Karpas-422 (cell line): ENCODE measurements around the gene OSBPL7. TPM values are rescaled to one million over a fixed set of nuclear protein-coding genes. Genes with fewer than 3 reads are reported as not detected.

Experiments
- DNase-seq: peaks from one replicate; pipeline ENCODE4 v3.0.0-alpha.2; 2015
- H2AFZ ChIP-seq: fragments of 200-600 bp; sonication (generic); 2 replicates; pipeline ENCODE4 v1.6.1; 2014; ENCODE audit warnings: antibody characterized with exemption, low read length, mixed read lengths
- H3K27ac ChIP-seq: fragments of 200-600 bp; sonication (generic); 2 replicates; pipeline ENCODE4 v1.5.1; 2014; ENCODE audit warnings: mild to moderate bottlenecking, low read length, moderate library complexity
- H3K27me3 ChIP-seq: fragments of 200-600 bp; sonication (generic); 2 replicates; pipeline ENCODE4 v1.6.1; 2014; ENCODE audit warnings: low read length, mixed read lengths
- H3K36me3 ChIP-seq: fragments of 200-600 bp; sonication (generic); 2 replicates; pipeline ENCODE4 v1.6.1; 2014; ENCODE audit warnings: low read length, mixed read lengths; ENCODE audit not compliant: insufficient read depth
- H3K4me1 ChIP-seq: fragments of 200-600 bp; sonication (generic); 2 replicates; pipeline ENCODE4 v1.6.1; 2014; ENCODE audit warnings: mild to moderate bottlenecking, low read length, mixed read lengths
- H3K4me2 ChIP-seq: fragments of 200-600 bp; sonication (generic); 2 replicates; pipeline ENCODE4 v1.6.1; 2014; ENCODE audit warnings: low read length, low read depth, mild to moderate bottlenecking; ENCODE audit not compliant: poor library complexity, severe bottlenecking
- H3K4me3 ChIP-seq: fragments of 200-600 bp; sonication (generic); 2 replicates; pipeline ENCODE4 v1.5.1; 2014; ENCODE audit warnings: mild to moderate bottlenecking, antibody characterized with exemption, low read length, mixed read lengths
- H3K79me2 ChIP-seq: fragments of 200-600 bp; sonication (generic); 2 replicates; pipeline ENCODE4 v1.6.1; 2014; ENCODE audit warnings: mild to moderate bottlenecking, low read length, mixed read lengths
- H3K9ac ChIP-seq: fragments of 200-600 bp; sonication (generic); 2 replicates; pipeline ENCODE4 v1.6.0; 2014; ENCODE audit warnings: low read length
- H3K9me2 ChIP-seq: fragments of 200-600 bp; sonication (generic), shearing (Covaris generic); replicated peaks from 2 replicates; pipeline ENCODE4 v1.6.0; 2014; ENCODE audit warnings: mild to moderate bottlenecking, low read length, moderate library complexity; ENCODE audit not compliant: insufficient read depth
- H3K9me3 ChIP-seq: fragments of 300-700, 200-600 bp; sonication (generic); 2 replicates; pipeline ENCODE4 v1.6.1; 2014; ENCODE audit warnings: low read length, mixed read lengths
- H4K20me1 ChIP-seq: fragments of 200-600 bp; sonication (generic); 2 replicates; pipeline ENCODE4 v1.6.1; 2014; ENCODE audit warnings: mild to moderate bottlenecking, antibody characterized with exemption, low read length, low read depth; ENCODE audit not compliant: insufficient read depth
- total RNA-seq: library from RNA; depleted of rRNA; stranded (reverse); fragments of >200 nt; shearing (Covaris generic); gene quantifications from 2 replicates; pipeline ENCODE4 v1.2.3, GENCODE V29; 2014; ENCODE audit warnings: low replicate concordance

The OSBPL7 gene
- total RNA-seq, 1 experiment from 2014 or later: 11.1 TPM

- no peaks in the 10 kb centered on the region for H3K9me2 ChIP-seq
- H2AFZ ChIP-seq: no peak overlapping the region
- no peaks in the 10 kb centered on the region for H3K27me3 ChIP-seq
- no peak overlapping the region for H3K4me3 ChIP-seq
- peaks cover 18% of the 10 kb centered on the region for H3K4me1 ChIP-seq
- no peaks in the 10 kb centered on the region for H3K79me2 ChIP-seq
- no peaks in the 10 kb centered on the region for H3K36me3 ChIP-seq
- DNase-seq: peak; percentile 70
- H3K4me2 ChIP-seq: no peak overlapping the region
- H3K9ac ChIP-seq: no peak overlapping the region
- no peaks in the 10 kb centered on the region for H3K9me3 ChIP-seq
- no peak overlapping the region for H3K27ac ChIP-seq
- peaks cover 4% of the 10 kb centered on the region; the same call in 1 of the 2 replicates for H4K20me1 ChIP-seq
Measured at GRCh38 chr17:47844814-47845715, 23.5 kb upstream of the OSBPL7 start.

DNA sequence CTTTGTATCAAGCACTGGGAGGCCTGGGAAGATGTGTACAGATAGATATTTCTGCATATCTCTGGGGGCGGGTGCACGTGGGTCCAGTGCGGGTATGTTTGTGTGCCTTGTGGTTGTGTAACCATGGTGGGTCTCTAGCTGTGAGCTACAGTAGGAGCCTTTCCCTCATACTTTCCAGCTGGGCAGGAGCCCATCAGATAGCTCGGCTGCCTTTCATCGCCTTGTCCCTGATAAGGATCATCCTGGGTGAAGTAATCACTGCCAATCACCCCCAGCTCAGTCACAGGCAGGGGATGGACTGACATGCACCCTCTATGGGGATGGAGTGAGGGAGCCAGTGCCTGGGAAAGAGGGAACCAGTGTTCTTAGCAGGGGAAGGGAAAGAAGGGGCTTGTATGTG, 22.6 kb upstream of the OSBPL7 start:
- no peak overlapping the region for H3K9ac ChIP-seq
- no peak overlapping the region for H3K4me2 ChIP-seq
- H3K9me3 ChIP-seq: no peaks in the 10 kb centered on the region
- no peak overlapping the region for H2AFZ ChIP-seq
- no peaks in the 10 kb centered on the region for H3K79me2 ChIP-seq
- H3K27ac ChIP-seq: no peak overlapping the region
- H3K9me2 ChIP-seq: no peaks in the 10 kb centered on the region
- H3K4me1 ChIP-seq: peaks cover 21% of the 10 kb centered on the region
- DNase-seq: no peak
- peaks cover 3% of the 10 kb centered on the region; the same call in 1 of the 2 replicates for H4K20me1 ChIP-seq
- H3K36me3 ChIP-seq: no peaks in the 10 kb centered on the region
- no peak overlapping the region for H3K4me3 ChIP-seq
- H3K27me3 ChIP-seq: no peaks in the 10 kb centered on the region

DNA sequence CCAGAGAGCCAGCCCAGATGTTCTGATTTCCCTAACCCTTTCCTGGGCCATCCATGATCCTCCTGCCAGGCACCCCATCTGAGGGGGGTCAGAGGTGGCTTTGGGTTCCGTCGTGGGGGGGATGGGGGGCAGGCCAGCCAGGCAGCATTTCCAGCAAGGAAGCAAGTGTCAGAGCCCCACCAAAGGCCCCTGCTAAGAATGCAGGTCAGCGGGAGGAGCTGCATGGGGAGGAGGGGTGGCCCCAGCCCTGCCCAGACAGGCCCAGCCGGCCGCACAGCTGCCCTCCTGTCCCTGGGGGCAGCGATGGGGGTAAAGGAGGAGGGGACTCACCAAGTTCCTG, 21.8 kb upstream of the OSBPL7 start:
- H3K4me2 ChIP-seq: no peak overlapping the region

GRCh38 chr17:47841488-47842291, 20.1 kb upstream of the OSBPL7 start:
- Histone ChIP-seq H3K9me2 (no peaks in the 10 kb centered on the region), H3K4me3 (peak overlapping the region; percentile 90), H3K79me2 (no peaks in the 10 kb centered on the region), H3K4me2 (peak overlapping the region; percentile 75), H3K36me3 (no peaks in the 10 kb centered on the region), H2AFZ (peak overlapping the region; percentile 26; the same call in 1 of the 2 replicates), H3K9ac (peak overlapping the region; percentile 85), H3K27ac (no peak overlapping the region), H3K27me3 (no peaks in the 10 kb centered on the region), H3K9me3 (no peaks in the 10 kb centered on the region), H3K4me1 (peaks cover 21% of the 10 kb centered on the region), H4K20me1 (no peaks in the 10 kb centered on the region)
- DNase-seq: no peak

More for the DNA sequence above, 21.8 kb upstream of the OSBPL7 start:
- Histone ChIP-seq H3K4me3 (no peak overlapping the region), H3K79me2 (no peaks in the 10 kb centered on the region), H3K9ac (no peak overlapping the region), H3K27me3 (no peaks in the 10 kb centered on the region), H3K4me1 (peaks cover 21% of the 10 kb centered on the region), H3K36me3 (no peaks in the 10 kb centered on the region), H3K9me2 (no peaks in the 10 kb centered on the region), H3K9me3 (no peaks in the 10 kb centered on the region), H3K27ac (no peak overlapping the region), H4K20me1 (no peaks in the 10 kb centered on the region), H2AFZ (no peak overlapping the region)
- DNase-seq: no peak

DNA sequence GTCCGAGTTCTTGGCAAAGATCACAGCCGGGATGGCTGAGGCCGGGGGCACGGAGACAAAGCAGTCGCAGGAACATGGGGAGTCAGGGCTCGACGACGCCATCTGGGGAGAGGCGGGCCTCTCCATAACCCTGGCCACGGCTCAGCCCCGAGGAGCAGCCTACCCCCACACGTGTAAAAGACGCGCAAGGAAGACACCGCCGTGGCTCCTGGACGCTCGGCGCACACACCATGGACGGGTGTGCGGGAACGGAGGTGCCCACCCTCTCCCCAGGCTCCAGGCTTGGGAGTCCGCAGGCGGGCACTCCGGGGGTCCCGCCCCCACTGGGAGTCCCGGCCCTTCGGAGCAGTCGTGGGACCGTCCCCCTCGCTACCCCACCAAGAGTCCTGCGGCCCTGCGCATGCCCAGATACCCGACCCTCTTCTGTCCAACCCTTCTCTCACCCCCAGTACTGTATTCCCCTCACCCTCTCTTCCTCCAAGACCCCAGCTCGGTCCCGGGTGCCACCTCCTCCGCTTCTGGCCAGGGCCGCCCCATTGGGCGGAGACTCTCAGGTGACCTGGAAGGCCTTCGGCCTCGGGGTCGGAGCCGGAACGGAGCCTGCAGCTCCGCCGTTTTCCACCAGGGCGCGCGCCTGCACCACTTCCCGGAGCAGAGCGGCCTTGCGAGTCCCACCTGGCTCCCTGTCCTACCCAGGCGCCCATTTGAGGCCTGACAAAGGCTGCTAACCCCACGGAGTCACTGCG, 19.3 kb upstream of the OSBPL7 start, which contains the start of gene SCRN2:
Gene SCRN2 (minus strand): TSS at position 532 of the 746 bp plus-strand sequence. CDS start 430 bp downstream, at position 102.
- Histone ChIP-seq H3K27ac (no peak within 1 kb of the TSS), H3K4me3 (peak within 1 kb of the TSS; percentile 90), H2AFZ (peak within 1 kb of the TSS; percentile 26), H3K36me3 (no peaks in the 10 kb centered on the region), H3K27me3 (no peaks in the 10 kb centered on the region), H3K79me2 (no peaks in the 10 kb centered on the region), H3K4me2 (peak within 1 kb of the TSS; percentile 75), H3K9me3 (no peaks in the 10 kb centered on the region), H3K4me1 (peaks cover 21% of the 10 kb centered on the region), H4K20me1 (no peaks in the 10 kb centered on the region), H3K9ac (peak within 1 kb of the TSS; percentile 85), H3K9me2 (no peaks in the 10 kb centered on the region)
- DNase-seq: peak; percentile 96

DNA sequence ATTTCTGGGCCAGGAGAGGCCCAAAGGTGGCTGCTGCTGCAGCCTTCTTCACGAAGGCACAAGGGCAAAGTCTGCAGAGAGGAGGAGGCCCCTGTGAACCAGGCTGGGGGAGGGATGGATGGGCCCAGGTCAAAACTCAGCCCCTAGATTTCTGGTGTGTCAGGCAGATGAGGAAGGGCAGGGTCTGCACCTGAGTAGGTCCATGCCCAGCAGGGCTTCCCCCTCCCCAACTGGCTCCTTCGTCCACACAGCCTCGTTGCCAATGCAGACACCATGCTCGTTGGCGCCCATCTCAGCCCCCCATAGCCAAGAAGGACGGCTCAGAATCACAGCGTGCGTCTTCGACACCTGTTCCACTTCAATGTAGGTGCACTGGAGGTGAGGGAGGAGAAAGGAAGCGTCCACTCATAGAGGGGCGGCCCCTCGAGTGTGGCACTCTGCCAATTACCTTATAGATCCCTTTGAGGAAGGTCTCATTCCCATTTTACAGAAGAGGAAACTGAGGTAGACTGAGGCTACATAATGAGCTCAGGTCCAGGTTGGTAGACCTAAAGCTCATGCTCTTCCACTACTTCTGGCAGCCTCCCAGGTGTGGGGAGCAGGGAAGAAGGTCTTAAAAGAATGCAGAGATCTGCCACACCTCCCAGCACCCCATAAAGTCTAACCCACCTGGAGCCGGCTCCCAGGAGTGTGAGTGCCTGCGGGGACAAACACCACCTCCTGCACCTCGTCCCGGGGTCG, 18.6 kb upstream of the OSBPL7 start:
- no peak for DNase-seq
- Histone ChIP-seq H3K27ac (no peak overlapping the region), H3K9ac (peak overlapping the region; percentile 85)

GRCh38 chr17:47839071-47839470, 17.5 kb upstream of the OSBPL7 start:
- no peaks in the 10 kb centered on the region for H4K20me1 ChIP-seq
- no peak for DNase-seq
- no peak overlapping the region for H3K27ac ChIP-seq
- no peaks in the 10 kb centered on the region for H3K9me2 ChIP-seq
- no peaks in the 10 kb centered on the region for H3K27me3 ChIP-seq
- no peak overlapping the region for H2AFZ ChIP-seq
- H3K9me3 ChIP-seq: no peaks in the 10 kb centered on the region
- no peak overlapping the region for H3K9ac ChIP-seq
- H3K4me2 ChIP-seq: no peak overlapping the region
- no peaks in the 10 kb centered on the region for H3K36me3 ChIP-seq
- H3K4me3 ChIP-seq: no peak overlapping the region
- peaks cover 21% of the 10 kb centered on the region for H3K4me1 ChIP-seq
- no peaks in the 10 kb centered on the region for H3K79me2 ChIP-seq

More for the DNA sequence above, 18.6 kb upstream of the OSBPL7 start:
- Histone ChIP-seq H3K27me3 (no peaks in the 10 kb centered on the region), H3K79me2 (no peaks in the 10 kb centered on the region), H3K4me2 (peak overlapping the region; percentile 75), H2AFZ (no peak overlapping the region), H3K9me3 (no peaks in the 10 kb centered on the region), H3K36me3 (no peaks in the 10 kb centered on the region), H3K4me3 (peak overlapping the region; percentile 90), H3K9me2 (no peaks in the 10 kb centered on the region), H4K20me1 (no peaks in the 10 kb centered on the region), H3K4me1 (peaks cover 21% of the 10 kb centered on the region)
